ENCODE results near the gene DICER1.

DICER1 gene

GRCh38 chr14:95039993-95040348, 117.4 kb downstream of the DICER1 start:
- H3K4me1 Mint-ChIP-seq, result peaks cover 15% of the 10 kb centered on the region
- no peak overlapping the region for H3K27ac Mint-ChIP-seq
- H3K9me3 Mint-ChIP-seq, result no peaks in the 10 kb centered on the region
- no peak overlapping the region for H3K4me3 Mint-ChIP-seq
- H3K27me3 Mint-ChIP-seq (ENCODE audit: low read depth), result peaks cover 46% of the 10 kb centered on the region
- no peaks in the 10 kb centered on the region for H3K36me3 Mint-ChIP-seq (ENCODE audit: low read depth)
- TF ChIP-seq CTCF (IDR thresholded peaks at IDR 0.05; ENCODE audit: unreplicated experiment in 3 of 3), result no peak

DNA sequence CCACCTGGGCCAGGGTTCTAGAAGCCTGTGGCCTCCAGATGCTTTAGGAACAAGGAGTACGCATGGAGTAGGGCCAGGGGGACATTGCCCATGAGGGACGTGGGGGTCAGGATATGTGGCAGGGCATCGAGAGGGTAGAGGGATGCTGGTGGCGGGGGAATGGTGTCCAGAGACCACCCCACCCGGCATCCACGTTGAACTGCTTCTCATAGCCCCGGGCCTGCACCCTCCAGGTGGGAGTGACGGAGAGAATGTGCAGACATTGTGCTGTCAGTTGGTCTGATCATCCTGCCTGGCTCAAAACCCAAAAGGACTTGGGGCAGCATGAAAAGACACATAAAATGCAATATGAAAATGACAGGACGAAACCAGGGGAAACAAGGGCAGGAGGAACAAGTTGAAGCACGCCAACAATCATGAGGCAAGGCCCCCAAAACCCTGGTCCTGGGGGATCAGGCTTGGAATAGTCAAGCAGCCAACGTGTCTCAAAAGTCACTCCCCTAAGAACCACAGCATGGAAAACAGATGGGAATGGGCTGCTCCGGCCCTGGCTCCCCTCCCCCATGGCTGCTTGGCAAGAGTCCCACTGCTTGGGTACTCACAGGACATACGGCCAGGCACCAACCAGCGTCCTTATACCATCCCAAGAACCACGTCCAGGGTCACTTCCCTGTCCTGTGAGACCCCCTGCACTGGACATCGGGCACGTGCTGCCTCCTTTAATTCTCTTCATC, 117.9 kb downstream of the DICER1 start:
- Mint-ChIP-seq H3K4me1 (peaks cover 20% of the 10 kb centered on the region), H3K27ac (no peak overlapping the region), H3K36me3 (ENCODE audit: low read depth) (no peaks in the 10 kb centered on the region), H3K27me3 (ENCODE audit: low read depth) (peaks cover 47% of the 10 kb centered on the region), H3K9me3 (no peaks in the 10 kb centered on the region), H3K4me3 (no peak overlapping the region)
- no peak for TF ChIP-seq CTCF (IDR thresholded peaks at IDR 0.05; ENCODE audit: unreplicated experiment in 3 of 3)

DNA sequence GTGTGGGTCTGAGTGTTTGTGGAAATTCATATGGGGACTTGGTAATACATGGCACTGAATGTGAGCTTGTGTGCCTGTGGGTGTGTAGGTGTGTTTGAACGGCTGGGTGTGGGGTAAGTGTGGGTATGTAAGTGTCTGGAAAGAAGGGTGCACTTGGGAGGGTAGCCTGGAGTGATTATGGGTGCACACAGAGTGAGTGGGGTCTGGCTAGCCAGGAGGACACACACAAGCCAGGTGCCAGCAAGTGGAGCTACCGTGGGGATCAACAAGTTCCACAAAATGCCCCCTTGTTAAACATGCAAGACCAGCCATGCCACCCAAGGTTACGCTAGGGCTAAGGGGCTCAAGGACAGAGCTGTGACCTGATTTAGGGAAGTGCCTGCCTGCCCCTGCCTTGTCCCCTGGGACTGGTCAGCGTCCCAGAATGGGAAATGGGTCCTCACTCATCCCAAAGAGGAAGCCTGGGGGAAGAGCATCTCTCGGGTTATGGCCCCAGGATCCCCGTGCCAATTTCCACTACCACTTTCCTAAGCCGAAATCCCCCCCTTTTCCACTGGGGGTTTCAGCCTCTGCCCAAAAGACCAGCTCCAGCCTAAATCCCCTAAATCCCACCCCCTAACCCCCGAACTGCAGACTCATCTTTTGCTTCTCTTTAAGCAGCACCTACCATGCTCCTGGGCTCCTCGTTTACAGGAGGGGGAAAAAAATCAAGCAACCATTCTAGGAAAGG, 118.6 kb downstream of the DICER1 start:
- Mint-ChIP-seq H3K27me3 (ENCODE audit: low read depth) (peaks cover 45% of the 10 kb centered on the region), H3K4me3 (no peak overlapping the region), H3K27ac (no peak overlapping the region), H3K4me1 (peaks cover 24% of the 10 kb centered on the region), H3K9me3 (no peaks in the 10 kb centered on the region), H3K36me3 (ENCODE audit: low read depth) (no peaks in the 10 kb centered on the region)
- no peak for TF ChIP-seq CTCF (IDR thresholded peaks at IDR 0.05; ENCODE audit: unreplicated experiment in 3 of 3)

GRCh38 chr14:95037273-95037672, 120.1 kb downstream of the DICER1 start:
- peaks cover 24% of the 10 kb centered on the region for H3K4me1 Mint-ChIP-seq
- H3K27ac Mint-ChIP-seq, result no peak overlapping the region
- peaks cover 32% of the 10 kb centered on the region for H3K27me3 Mint-ChIP-seq (ENCODE audit: low read depth)
- H3K4me3 Mint-ChIP-seq, result no peak overlapping the region
- TF ChIP-seq CTCF (IDR thresholded peaks at IDR 0.05; ENCODE audit: unreplicated experiment in 3 of 3), result no peak
- no peaks in the 10 kb centered on the region for H3K36me3 Mint-ChIP-seq (ENCODE audit: low read depth)
- peaks cover 3% of the 10 kb centered on the region for H3K9me3 Mint-ChIP-seq

Data from nephron (organoid).